PC-3 (cell line): ENCODE results near the gene TRIM61. TPM values are rescaled to one million over a fixed set of nuclear protein-coding genes. Genes with fewer than 3 reads are reported as not detected.
"Not testable (repeated sequence)": the region's sequence is repeated elsewhere in the genome, so short reads cannot be mapped to it uniquely, and the experiment has no call there.

Experiments
- ATAC-seq: fragments of 200-7000 bp; cut with Tn5 transposase; 2 replicates; pipeline ENCODE4 v1.9.1; 2020; ENCODE audit warnings: mild to moderate bottlenecking, moderate library complexity
- BruUV-seq: library from RNA; stranded (reverse); fragments of 400-500 nt; replicated peaks from 2 replicates; lab custom pipeline; 2021; lab: Mats Ljungman, UMichigan
- CTCF ChIA-PET: fragments of 300-600 bp; sonication (Branson Sonifier 250); formaldehyde crosslinking; loops from one replicate; lab custom pipeline; 2022; ENCODE audit warnings: antibody characterized with exemption; lab: Charles Lee
- POLR2A ChIA-PET: fragments of 300-600 bp; sonication (Branson Sonifier 250); formaldehyde crosslinking; loops from one replicate; lab custom pipeline; 2022; ENCODE audit warnings: antibody characterized with exemption; ENCODE audit not compliant: unreplicated experiment; lab: Charles Lee
- DNase-seq: peaks from one replicate; pipeline ENCODE4 v3.0.0-alpha.2; 2015
- H2AFZ ChIP-seq: fragments of 300-600 bp; sonication (generic); 2 replicates; pipeline ENCODE4 v1.6.0; 2016; ENCODE audit warnings: antibody characterized with exemption, low read length
- H3F3A ChIP-seq: fragments of 300-600 bp; sonication (generic); one replicate; pipeline ENCODE4 v1.6.0; 2017; ENCODE audit warnings: antibody characterized with exemption, low read length, control low read depth, mild to moderate bottlenecking; ENCODE audit not compliant: unreplicated experiment
- H3K27ac ChIP-seq: fragments of 300-600 bp; sonication (generic); 2 replicates; pipeline ENCODE4 v1.5.1; 2016; ENCODE audit warnings: mild to moderate bottlenecking, low read length
- H3K27me3 ChIP-seq: fragments of 300-600 bp; sonication (generic); 2 replicates; pipeline ENCODE4 v1.6.1; 2016; ENCODE audit warnings: low read length, mixed read lengths
- H3K36me3 ChIP-seq: fragments of 300-600 bp; sonication (generic); 2 replicates; pipeline ENCODE4 v1.6.1; 2016; ENCODE audit warnings: low read depth, mixed run types, low read length, mixed read lengths
- H3K4me1 ChIP-seq: fragments of 300-600 bp; sonication (generic); 2 replicates; pipeline ENCODE4 v1.5.1; 2016; ENCODE audit warnings: low read length; ENCODE audit not compliant: insufficient read depth
- H3K4me2 ChIP-seq: fragments of 300-600 bp; sonication (generic); 2 replicates; pipeline ENCODE4 v1.6.0; 2016; ENCODE audit warnings: low read length
- H3K4me3 ChIP-seq: fragments of 300-600 bp; sonication (generic); 2 replicates; pipeline ENCODE4 v1.5.1; 2016; ENCODE audit warnings: mild to moderate bottlenecking, low read length, mixed read lengths
- H3K79me2 ChIP-seq: fragments of 300-600 bp; sonication (generic); 2 replicates; pipeline ENCODE4 v1.6.1; 2017; ENCODE audit warnings: low read length, mixed read lengths
- H3K9ac ChIP-seq: fragments of 300-600 bp; sonication (generic); 2 replicates; pipeline ENCODE4 v1.6.0; 2016; ENCODE audit warnings: mild to moderate bottlenecking, low read length
- H3K9me2 ChIP-seq: fragments of 300-600 bp; sonication (generic); replicated peaks from 2 replicates; pipeline ENCODE4 v1.6.1; 2016; ENCODE audit warnings: mixed run types, low read length, mixed read lengths
- H3K9me3 ChIP-seq: fragments of 300-600 bp; sonication (generic); 2 replicates; pipeline ENCODE4 v1.6.1; 2016; ENCODE audit warnings: low read length, mixed read lengths
- H4K20me1 ChIP-seq: fragments of 300-600 bp; sonication (generic); 2 replicates; pipeline ENCODE4 v1.6.1; 2016; ENCODE audit warnings: low read length, mixed read lengths
- EZH2 ChIP-seq: fragments of 300-600 bp; sonication (generic); IDR thresholded peaks from one replicate; pipeline ENCODE4 v1.6.1; 2017; ENCODE audit warnings: antibody characterized with exemption, mild to moderate bottlenecking, low read length; ENCODE audit not compliant: unreplicated experiment
- EZH2phosphoT487 ChIP-seq: fragments of 300-600 bp; sonication (generic); IDR thresholded peaks from 2 replicates; pipeline ENCODE4 v1.6.1; 2018; ENCODE audit warnings: mild to moderate bottlenecking, antibody characterized with exemption, low read length, borderline replicate concordance
- intact Hi-C: fragments of 100-400 bp; cut with micrococcal nuclease; formaldehyde crosslinking; loops from 2 replicates; pipeline ENCODE4 v1.9.0; 2023
- total RNA-seq: library from RNA; depleted of rRNA; stranded (reverse); fragments of >200 nt; gene quantifications from 2 replicates; pipeline ENCODE4 v1.2.3, GENCODE V29; 2014
- TF ChIP-seq, protein P1 (sequence below): fragments of 300-600 bp; sonication (generic); conservative IDR thresholded peaks from 2 replicates; pipeline ENCODE4 v1.5.1; 2017; ENCODE audit warnings: antibody characterized with exemption, low read depth, mild to moderate bottlenecking, low read length

Gene TRIM61
- total RNA-seq, 1 experiment from 2014 or later = not detected

DNA sequence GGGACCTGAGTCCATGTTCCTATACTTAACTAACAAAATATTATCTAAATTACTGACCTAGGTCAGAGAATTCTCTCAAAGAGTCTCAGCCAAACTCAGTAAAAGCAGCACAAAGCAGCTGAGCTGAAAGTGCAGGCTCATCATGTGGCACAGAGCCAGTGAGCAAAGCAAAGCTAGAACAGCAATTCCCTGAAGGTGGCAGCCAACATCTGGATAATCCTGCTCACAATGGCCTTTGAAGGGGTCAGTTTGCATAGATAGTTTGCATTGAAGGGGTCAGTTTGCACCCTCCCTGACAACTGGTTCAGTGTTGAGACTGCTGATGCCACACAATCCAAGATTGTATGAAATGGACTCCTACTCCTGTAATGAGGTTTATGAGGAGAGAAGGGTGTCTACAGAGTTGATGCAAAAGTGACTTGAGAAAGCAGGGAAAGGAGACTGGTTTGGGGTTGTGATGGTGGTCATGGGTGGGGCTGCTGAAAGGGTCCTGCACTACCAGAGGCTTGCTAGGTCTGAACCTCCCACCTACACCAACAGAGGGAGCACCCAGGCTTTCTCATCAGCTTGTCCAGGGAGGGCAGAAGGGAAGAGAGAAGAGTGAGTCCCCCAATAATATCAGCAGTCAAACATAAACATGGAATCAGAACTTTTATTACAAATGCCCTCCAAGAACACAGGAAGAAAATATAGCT lies 39.7 kb downstream of the TRIM61 start:
- Histone ChIP-seq H3F3A (no peaks in the 10 kb centered on the region), H3K4me1 (no peaks in the 10 kb centered on the region), H4K20me1 (no peaks in the 10 kb centered on the region), H3K9me3 (no peaks in the 10 kb centered on the region), H2AFZ (no peak overlapping the region), H3K4me3 (no peak overlapping the region), H3K27me3 (no peaks in the 10 kb centered on the region), H3K4me2 (no peak overlapping the region), H3K36me3 (no peaks in the 10 kb centered on the region), H3K9me2 (no peaks in the 10 kb centered on the region), H3K27ac (no peak overlapping the region), H3K9ac (no peak overlapping the region), H3K79me2 (no peaks in the 10 kb centered on the region)
- ATAC-seq (no peak), DNase-seq (no peak)
- CTCF ChIA-PET = no interaction called here
- TF ChIP-seq, protein P1, sequence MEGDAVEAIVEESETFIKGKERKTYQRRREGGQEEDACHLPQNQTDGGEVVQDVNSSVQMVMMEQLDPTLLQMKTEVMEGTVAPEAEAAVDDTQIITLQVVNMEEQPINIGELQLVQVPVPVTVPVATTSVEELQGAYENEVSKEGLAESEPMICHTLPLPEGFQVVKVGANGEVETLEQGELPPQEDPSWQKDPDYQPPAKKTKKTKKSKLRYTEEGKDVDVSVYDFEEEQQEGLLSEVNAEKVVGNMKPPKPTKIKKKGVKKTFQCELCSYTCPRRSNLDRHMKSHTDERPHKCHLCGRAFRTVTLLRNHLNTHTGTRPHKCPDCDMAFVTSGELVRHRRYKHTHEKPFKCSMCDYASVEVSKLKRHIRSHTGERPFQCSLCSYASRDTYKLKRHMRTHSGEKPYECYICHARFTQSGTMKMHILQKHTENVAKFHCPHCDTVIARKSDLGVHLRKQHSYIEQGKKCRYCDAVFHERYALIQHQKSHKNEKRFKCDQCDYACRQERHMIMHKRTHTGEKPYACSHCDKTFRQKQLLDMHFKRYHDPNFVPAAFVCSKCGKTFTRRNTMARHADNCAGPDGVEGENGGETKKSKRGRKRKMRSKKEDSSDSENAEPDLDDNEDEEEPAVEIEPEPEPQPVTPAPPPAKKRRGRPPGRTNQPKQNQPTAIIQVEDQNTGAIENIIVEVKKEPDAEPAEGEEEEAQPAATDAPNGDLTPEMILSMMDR = peak; percentile 42
- TF ChIP-seq EZH2phosphoT487 = no peak
- TF ChIP-seq EZH2 = no peak
- BruUV-seq = no TSS peak
- intact Hi-C loops = no loop called here
- POLR2A ChIA-PET = no interaction called here

DNA sequence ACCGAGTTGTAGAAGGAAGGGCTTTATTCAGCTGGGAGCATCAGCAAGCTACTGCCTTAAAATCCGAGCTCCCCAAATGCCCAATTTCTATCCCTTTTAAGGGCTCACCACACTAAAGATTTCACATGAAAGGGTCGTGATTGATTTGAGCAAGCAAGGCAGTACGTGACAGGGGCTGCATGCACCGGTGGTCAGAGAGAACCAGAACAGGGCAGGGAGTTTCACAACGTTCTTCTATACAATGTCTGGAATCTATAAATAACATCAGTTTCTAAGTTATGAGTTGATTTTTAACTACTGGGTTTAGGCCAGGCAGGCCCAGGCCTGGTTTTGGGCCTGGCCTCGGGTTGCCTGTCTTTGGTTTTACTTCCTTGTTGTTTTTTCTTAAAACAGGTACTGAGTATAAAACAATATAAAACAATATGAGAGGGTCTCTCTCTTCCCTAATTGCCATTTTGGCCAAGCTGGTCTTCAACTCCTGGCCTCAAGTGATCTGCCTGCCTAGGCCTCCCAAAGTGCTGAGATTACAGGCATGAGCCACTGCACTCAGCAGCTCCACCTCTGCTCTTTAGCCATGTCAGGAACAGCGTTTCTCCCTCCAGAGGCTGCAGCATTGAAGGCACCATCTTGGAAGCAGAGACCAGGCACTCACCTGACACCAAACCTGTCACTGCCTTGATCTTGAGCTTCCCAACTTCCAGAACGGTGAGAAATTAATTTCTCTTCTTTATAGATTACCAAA lies 41.4 kb downstream of the TRIM61 start:
- H3K27ac ChIP-seq, H3K4me3 ChIP-seq, CTCF ChIA-PET, DNase-seq, H3K27me3 ChIP-seq, H2AFZ ChIP-seq, POLR2A ChIA-PET, H3K36me3 ChIP-seq, H3F3A ChIP-seq, BruUV-seq, H4K20me1 ChIP-seq, H3K9me2 ChIP-seq, intact Hi-C loops, H3K79me2 ChIP-seq, H3K9ac ChIP-seq, H3K4me1 ChIP-seq, H3K9me3 ChIP-seq, ATAC-seq, H3K4me2 ChIP-seq: not testable (repeated sequence)

DNA sequence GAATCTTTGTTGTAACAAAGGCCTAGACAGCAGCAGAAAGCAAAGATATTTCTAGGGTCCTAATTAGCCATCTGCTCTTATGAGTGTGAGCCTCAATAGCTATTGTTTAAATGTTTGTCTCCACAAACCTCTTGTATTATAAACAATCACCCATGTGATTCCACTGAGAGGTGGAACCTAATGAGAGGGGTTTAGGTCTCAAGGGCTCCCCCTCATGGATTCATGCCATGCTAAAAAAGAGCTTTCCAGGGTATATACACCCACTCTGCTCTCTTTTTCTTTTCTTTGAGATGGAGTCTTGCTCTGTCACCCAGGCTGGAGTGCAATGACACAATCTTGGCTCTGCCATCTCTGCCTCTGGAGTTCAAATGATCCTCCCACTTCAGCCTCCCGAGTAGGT lies 42.1 kb downstream of the TRIM61 start:
- intact Hi-C loops = no loop called here
- H3K36me3 ChIP-seq = no peaks in the 10 kb centered on the region
- H3K9me3 ChIP-seq = no peaks in the 10 kb centered on the region
- CTCF ChIA-PET = interaction anchor here (0.5 kb wide), 1 partner anchor 29 kb away, joined by 3 read pairs; no protein-coding TSS in a partner anchor
- TF ChIP-seq EZH2 = no peak
- TF ChIP-seq, protein P1 = peak; percentile 37
- no peaks in the 10 kb centered on the region for H3F3A ChIP-seq
- no peak overlapping the region for H3K27ac ChIP-seq
- H3K4me2 ChIP-seq = no peak overlapping the region
- no peaks in the 10 kb centered on the region for H3K27me3 ChIP-seq
- H3K4me1 ChIP-seq = no peaks in the 10 kb centered on the region
- no peak overlapping the region for H3K4me3 ChIP-seq
- no peaks in the 10 kb centered on the region for H4K20me1 ChIP-seq
- POLR2A ChIA-PET = no interaction called here
- ATAC-seq (peak; percentile 27; the same call in 1 of the 2 replicates), DNase-seq (peak; percentile 25)
- no peak overlapping the region for H2AFZ ChIP-seq
- no peak overlapping the region for H3K9ac ChIP-seq
- H3K79me2 ChIP-seq = no peaks in the 10 kb centered on the region
- no TSS peak for BruUV-seq
- no peaks in the 10 kb centered on the region for H3K9me2 ChIP-seq
